Uterus (tissue), 2 donors: ENCODE data around the gene KRTAP12-1.

Source experiments
- POLR2A ChIP-seq, 2 donors: fragments of 450-650 bp; IDR thresholded peaks; one replicate each; pipeline ENCODE4 v1.6.1; 2016; ENCODE audit warnings: antibody characterized with exemption in 2 of 2, mild to moderate bottlenecking in 1 of 2, moderate library complexity in 1 of 2
- TF ChIP-seq, protein P1 (sequence below), 4 experiments: fragments of 200-600 bp in 2 of 4; fragments of 450-650 bp in 2 of 4; sonication (generic) in 2 of 4; IDR thresholded peaks; one replicate each; pipeline ENCODE4 v1.5.1; 2016 to 2019; ENCODE audit warnings: antibody characterized with exemption in 4 of 4, mild to moderate bottlenecking in 2 of 4, moderate library complexity in 1 of 4

DNA sequence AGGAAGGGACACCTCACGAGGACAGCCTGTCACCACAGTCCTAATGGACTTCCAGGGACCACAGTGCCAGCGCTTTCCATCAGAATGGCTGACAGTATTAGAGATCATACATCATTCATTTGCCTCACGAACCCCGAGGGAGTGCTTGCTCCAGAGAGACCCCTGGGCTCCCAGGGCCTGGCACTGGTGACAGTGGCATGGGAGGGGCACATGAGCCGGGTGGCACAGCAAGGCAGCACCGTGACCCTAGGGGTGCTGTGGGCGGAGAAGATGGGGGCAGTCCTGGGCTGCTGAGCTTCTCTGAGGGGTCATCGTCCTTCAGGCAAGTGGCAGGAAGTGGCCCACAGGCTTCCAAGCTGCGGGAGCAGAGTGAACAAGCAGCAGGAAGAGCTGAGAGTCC, 45.8 kb upstream of the KRTAP12-1 start:
- TF ChIP-seq, protein P1, sequence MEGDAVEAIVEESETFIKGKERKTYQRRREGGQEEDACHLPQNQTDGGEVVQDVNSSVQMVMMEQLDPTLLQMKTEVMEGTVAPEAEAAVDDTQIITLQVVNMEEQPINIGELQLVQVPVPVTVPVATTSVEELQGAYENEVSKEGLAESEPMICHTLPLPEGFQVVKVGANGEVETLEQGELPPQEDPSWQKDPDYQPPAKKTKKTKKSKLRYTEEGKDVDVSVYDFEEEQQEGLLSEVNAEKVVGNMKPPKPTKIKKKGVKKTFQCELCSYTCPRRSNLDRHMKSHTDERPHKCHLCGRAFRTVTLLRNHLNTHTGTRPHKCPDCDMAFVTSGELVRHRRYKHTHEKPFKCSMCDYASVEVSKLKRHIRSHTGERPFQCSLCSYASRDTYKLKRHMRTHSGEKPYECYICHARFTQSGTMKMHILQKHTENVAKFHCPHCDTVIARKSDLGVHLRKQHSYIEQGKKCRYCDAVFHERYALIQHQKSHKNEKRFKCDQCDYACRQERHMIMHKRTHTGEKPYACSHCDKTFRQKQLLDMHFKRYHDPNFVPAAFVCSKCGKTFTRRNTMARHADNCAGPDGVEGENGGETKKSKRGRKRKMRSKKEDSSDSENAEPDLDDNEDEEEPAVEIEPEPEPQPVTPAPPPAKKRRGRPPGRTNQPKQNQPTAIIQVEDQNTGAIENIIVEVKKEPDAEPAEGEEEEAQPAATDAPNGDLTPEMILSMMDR (IDR thresholded peaks at IDR 0.05): no peak
- no peak for TF ChIP-seq POLR2A (IDR thresholded peaks at IDR 0.05)
